ENCODE data around the gene HINFP. TPM values are rescaled to one million over a fixed set of nuclear protein-coding genes. Genes with fewer than 3 reads are reported as not detected.
A peak's percentile ranks its signal among the peaks of the same experiment; 100 is the strongest.

Gene HINFP
- total and polyA plus RNA-seq, 2 experiments from 2014 or later = 12.6 to 29.2 TPM

GRCh38 chr11:119121811-119122124 is 388 bp downstream of the HINFP start:
- Histone ChIP-seq H3F3A (replicated peaks; ENCODE audit: low read depth) (peaks cover 14% of the 10 kb centered on the region; the same call in 1 of the 2 replicates), H3K9me2 (ENCODE audit: insufficient read depth) (no peaks in the 10 kb centered on the region), H3K27me3 (ENCODE audit: insufficient read depth) (no peaks in the 10 kb centered on the region), H3K79me2 (replicated peaks; ENCODE audit: insufficient read depth) (peaks cover 31% of the 10 kb centered on the region), H3K36me3 (ENCODE audit: insufficient read depth) (no peaks in the 10 kb centered on the region), H3K4me3 (peak overlapping the region; percentile 100), H2AFZ (peak overlapping the region; percentile 99), H4K20me1 (replicated peaks; ENCODE audit: insufficient read depth) (peaks cover 14% of the 10 kb centered on the region; the same call in 1 of the 2 replicates), H3K4me2 (peak overlapping the region; percentile 100), H3K27ac (ENCODE audit: low read depth) (peak overlapping the region; percentile 92), H3K4me1 (ENCODE audit: insufficient read depth) (peaks cover 13% of the 10 kb centered on the region; the same call in 1 of the 2 replicates)
- Mint-ChIP-seq H3K36me3 (ENCODE audit: low read depth) (peaks cover 12% of the 10 kb centered on the region), H3K27me3 (ENCODE audit: insufficient read depth, low read depth, poor library complexity) (peaks cover 15% of the 10 kb centered on the region), H3K9me3 (no peaks in the 10 kb centered on the region), H3K27ac (peak overlapping the region; percentile 72), H3K4me3 (peak overlapping the region; percentile 94), H3K4me1 (peaks cover 20% of the 10 kb centered on the region)
- TF ChIP-seq REST (IDR thresholded peaks at IDR 0.05; ENCODE audit: unreplicated experiment) (no peak), EZH2 (IDR thresholded peaks at IDR 0.05; ENCODE audit: low read depth, unreplicated experiment) (no peak)
- ATAC-seq (no peak), DNase-seq (ENCODE audit: low spot score) (no peak)

GRCh38 chr11:119125821-119126220 is 4.4 kb downstream of the HINFP start:
- Histone ChIP-seq H3K4me2 (no peak overlapping the region), H3K27ac (ENCODE audit: low read depth) (peak overlapping the region; percentile 55; the same call in 1 of the 2 replicates), H2AFZ (no peak overlapping the region), H3K36me3 (ENCODE audit: insufficient read depth) (peaks cover 13% of the 10 kb centered on the region; the same call in 1 of the 2 replicates), H4K20me1 (replicated peaks; ENCODE audit: insufficient read depth) (peaks cover 17% of the 10 kb centered on the region; the same call in 1 of the 2 replicates), H3K9me2 (ENCODE audit: insufficient read depth) (no peaks in the 10 kb centered on the region), H3K79me2 (replicated peaks; ENCODE audit: insufficient read depth) (peaks cover 31% of the 10 kb centered on the region), H3K27me3 (ENCODE audit: insufficient read depth) (no peaks in the 10 kb centered on the region), H3K4me3 (no peak overlapping the region), H3F3A (replicated peaks; ENCODE audit: low read depth) (peaks cover 11% of the 10 kb centered on the region; the same call in 1 of the 2 replicates), H3K4me1 (ENCODE audit: insufficient read depth) (peaks cover 7% of the 10 kb centered on the region; the same call in 1 of the 2 replicates)
- no peaks in the 10 kb centered on the region for H3K9me3 Mint-ChIP-seq
- H3K36me3 Mint-ChIP-seq (ENCODE audit: low read depth) = peaks cover 28% of the 10 kb centered on the region
- no peak for ATAC-seq
- H3K27me3 Mint-ChIP-seq (ENCODE audit: insufficient read depth, low read depth, poor library complexity) = peaks cover 9% of the 10 kb centered on the region
- H3K4me3 Mint-ChIP-seq = no peak overlapping the region
- no peak for DNase-seq (ENCODE audit: low spot score)
- no peak overlapping the region for H3K27ac Mint-ChIP-seq
- peaks cover 14% of the 10 kb centered on the region for H3K4me1 Mint-ChIP-seq
- TF ChIP-seq ETS1 (IDR thresholded peaks at IDR 0.05) = no peak
- no peak for TF ChIP-seq ZNF114 (CRISPR knock-in tag; IDR thresholded peaks at IDR 0.05)
- no peak for TF ChIP-seq REST (IDR thresholded peaks at IDR 0.05; ENCODE audit: unreplicated experiment)
- TF ChIP-seq ZNF462 (CRISPR knock-in tag; IDR thresholded peaks at IDR 0.05) = no peak
